WTC11 (cell line): ENCODE results near the gene ICA1L. TPM values are rescaled to one million over a fixed set of nuclear protein-coding genes. Genes with fewer than 3 reads are reported as not detected.
A peak's percentile ranks its signal among the peaks of the same experiment; 100 is the strongest.

Source experiments
- ATAC-seq: fragments of 200-7000 bp; cut with Tn5 transposase; 2 replicates; pipeline ENCODE4 v1.10.0; 2021; ENCODE audit warnings: mild to moderate bottlenecking, moderate library complexity
- CTCF ChIA-PET: fragments of 300-600 bp; sonication (Branson Sonifier 250); formaldehyde crosslinking; loops from one replicate; lab custom pipeline; 2021; ENCODE audit warnings: antibody characterized with exemption; lab: Charles Lee
- POLR2A ChIA-PET: fragments of 350-600 bp; sonication (Branson Sonifier 250); formaldehyde crosslinking; loops from one replicate; lab custom pipeline; 2021; ENCODE audit warnings: antibody characterized with exemption; lab: Charles Lee
- DNase-seq: peaks from one replicate; pipeline ENCODE4 v3.0.0; 2021; ENCODE audit warnings: low spot score
- H3K27ac Mint-ChIP-seq: 2 replicates; pipeline ENCODE4 v1.8.0; 2021; ENCODE audit warnings: mixed read lengths
- H3K27me3 Mint-ChIP-seq: 2 replicates; pipeline ENCODE4 v1.8.0; 2021; ENCODE audit warnings: low read depth, mild to moderate bottlenecking, moderate library complexity, mixed read lengths
- H3K36me3 Mint-ChIP-seq: 2 replicates; pipeline ENCODE4 v1.8.0; 2021; ENCODE audit warnings: mixed read lengths
- H3K4me1 Mint-ChIP-seq: 2 replicates; pipeline ENCODE4 v1.8.0; 2022; ENCODE audit warnings: mixed read lengths
- H3K4me3 Mint-ChIP-seq: 2 replicates; pipeline ENCODE4 v1.8.0; 2021; ENCODE audit warnings: mild to moderate bottlenecking, moderate library complexity, mixed read lengths
- H3K9me3 Mint-ChIP-seq: 2 replicates; pipeline ENCODE4 v1.8.0; 2021; ENCODE audit warnings: mixed read lengths
- E2F4 ChIP-seq: sonication (generic); formaldehyde crosslinking; IDR thresholded peaks from 2 replicates; pipeline ENCODE4 v1.8.1; 2022; ENCODE audit warnings: low read depth, mild to moderate bottlenecking, moderate library complexity, missing genetic modification reagents, borderline replicate concordance
- EMX1 ChIP-seq: fragments of 250-450 bp; sonication (Bioruptor Pico); IDR thresholded peaks from 2 replicates; pipeline ENCODE4 v1.8.0; 2021; ENCODE audit warnings: mild to moderate bottlenecking
- ETV6 ChIP-seq: sonication (generic); formaldehyde crosslinking; IDR thresholded peaks from 2 replicates; pipeline ENCODE4 v1.8.1; 2022; ENCODE audit warnings: mild to moderate bottlenecking, missing genetic modification reagents
- FOXJ3 ChIP-seq: sonication (generic); formaldehyde crosslinking; IDR thresholded peaks from 2 replicates; pipeline ENCODE4 v1.9.0; 2021; ENCODE audit warnings: missing genetic modification reagents, mild to moderate bottlenecking, borderline replicate concordance
- FOXP1 ChIP-seq: sonication (generic); formaldehyde crosslinking; IDR thresholded peaks from 2 replicates; pipeline ENCODE4 v1.8.0; 2022; ENCODE audit warnings: missing genetic modification reagents, mild to moderate bottlenecking, moderate library complexity, borderline replicate concordance
- GTF2I ChIP-seq: fragments of 250-450 bp; sonication (Bioruptor Pico); conservative IDR thresholded peaks from 2 replicates; pipeline ENCODE4 v1.4.0; 2021; ENCODE audit warnings: mild to moderate bottlenecking
- HMGA2 ChIP-seq: fragments of 250-450 bp; sonication (Bioruptor Pico); IDR thresholded peaks from 2 replicates; pipeline ENCODE4 v1.4.0; 2021; ENCODE audit warnings: mild to moderate bottlenecking, moderate library complexity
- HMGXB4 ChIP-seq: sonication (generic); formaldehyde crosslinking; IDR thresholded peaks from 2 replicates; pipeline ENCODE4 v1.8.1; 2023; ENCODE audit warnings: mild to moderate bottlenecking, moderate library complexity, missing genetic modification reagents
- JUN ChIP-seq: sonication (generic); formaldehyde crosslinking; IDR thresholded peaks from 2 replicates; pipeline ENCODE4 v1.8.0; 2023; ENCODE audit warnings: mild to moderate bottlenecking, missing genetic modification reagents
- KAT7 ChIP-seq: sonication (generic); formaldehyde crosslinking; IDR thresholded peaks from 2 replicates; pipeline ENCODE4 v1.8.1; 2023; ENCODE audit warnings: missing genetic modification reagents, mild to moderate bottlenecking, borderline replicate concordance
- MLX ChIP-seq: sonication (generic); formaldehyde crosslinking; IDR thresholded peaks from 2 replicates; pipeline ENCODE4 v1.8.1; 2023; ENCODE audit warnings: mild to moderate bottlenecking, missing genetic modification reagents, moderate library complexity
- NFATC4 ChIP-seq: fragments of 250-450 bp; sonication (Bioruptor Pico); IDR thresholded peaks from 2 replicates; pipeline ENCODE4 v1.9.0; 2021; ENCODE audit warnings: mild to moderate bottlenecking
- NR1H2 ChIP-seq: sonication (generic); formaldehyde crosslinking; IDR thresholded peaks from 2 replicates; pipeline ENCODE4 v1.9.0; 2021; ENCODE audit warnings: mild to moderate bottlenecking, moderate library complexity, missing genetic modification reagents
- RELA ChIP-seq: sonication (generic); formaldehyde crosslinking; IDR thresholded peaks from 2 replicates; pipeline ENCODE4 v1.8.1; 2022; ENCODE audit warnings: missing genetic modification reagents, mild to moderate bottlenecking, borderline replicate concordance
- SMAD3 ChIP-seq: sonication (generic); formaldehyde crosslinking; IDR thresholded peaks from 2 replicates; pipeline ENCODE4 v1.8.0; 2022; ENCODE audit warnings: missing genetic modification reagents, mild to moderate bottlenecking, borderline replicate concordance
- ZBTB43 ChIP-seq: sonication (generic); formaldehyde crosslinking; IDR thresholded peaks from 2 replicates; pipeline ENCODE4 v1.8.1; 2023; ENCODE audit warnings: mild to moderate bottlenecking, missing genetic modification reagents
- ZNF121 ChIP-seq: sonication (generic); formaldehyde crosslinking; IDR thresholded peaks from 2 replicates; pipeline ENCODE4 v1.8.0; 2023; ENCODE audit warnings: missing genetic modification reagents
- ZNF416 ChIP-seq: fragments of 250-450 bp; sonication (Bioruptor Pico); IDR thresholded peaks from 2 replicates; pipeline ENCODE4 v1.9.0; 2021; ENCODE audit warnings: mild to moderate bottlenecking, inconsistent platforms
- ZNF425 ChIP-seq: fragments of 250-450 bp; sonication (Bioruptor Pico); conservative IDR thresholded peaks from 2 replicates; pipeline ENCODE4 v1.9.0; 2021; ENCODE audit warnings: mild to moderate bottlenecking
- total RNA-seq: library from RNA; stranded (reverse); gene quantifications from 3 replicates; pipeline ENCODE4 v1.2.3, GENCODE V29; 2021
- TF ChIP-seq, protein P1 (sequence below): sonication (generic); formaldehyde crosslinking; IDR thresholded peaks from 2 replicates; pipeline ENCODE4 v1.8.1; 2023; ENCODE audit warnings: mild to moderate bottlenecking, missing genetic modification reagents
- TF ChIP-seq, protein P2 (sequence below): sonication (generic); formaldehyde crosslinking; IDR thresholded peaks from 2 replicates; pipeline ENCODE4 v1.8.1; 2022; ENCODE audit warnings: low read depth, missing genetic modification reagents, borderline replicate concordance

The ICA1L gene
- total RNA-seq, 1 experiment from 2014 or later = 3.1 TPM

DNA sequence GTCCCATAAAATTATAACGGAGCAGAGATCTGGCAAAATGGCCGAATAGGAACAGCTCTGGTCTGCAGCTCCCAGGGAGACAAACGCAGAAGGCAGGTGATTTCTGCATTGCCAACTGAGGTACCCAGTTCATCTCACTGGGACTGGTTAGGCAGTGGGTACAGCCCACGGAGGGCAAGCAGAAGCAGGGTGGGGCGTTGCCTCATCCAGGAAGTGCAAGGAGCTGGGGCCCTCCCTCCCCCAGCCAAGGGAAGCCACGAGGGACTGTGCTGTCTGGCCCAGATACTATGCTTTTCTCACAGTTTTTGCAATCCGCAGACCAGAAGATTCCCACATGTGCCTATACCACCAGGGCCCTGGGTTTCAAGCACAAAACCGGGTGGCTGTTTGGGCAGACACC lies 22.8 kb downstream of the ICA1L start:
- Mint-ChIP-seq H3K4me3 (no peak overlapping the region), H3K4me1 (no peaks in the 10 kb centered on the region), H3K27me3 (no peaks in the 10 kb centered on the region), H3K9me3 (peaks cover 4% of the 10 kb centered on the region; the same call in 1 of the 2 replicates), H3K27ac (no peak overlapping the region), H3K36me3 (no peaks in the 10 kb centered on the region)
- CTCF ChIA-PET = no interaction called here
- peak; percentile 22; the same call in 1 of the 2 replicates for ATAC-seq
- no peak for DNase-seq
- TF ChIP-seq ZNF425 (CRISPR knock-in tag) = no peak
- TF ChIP-seq, protein P1, sequence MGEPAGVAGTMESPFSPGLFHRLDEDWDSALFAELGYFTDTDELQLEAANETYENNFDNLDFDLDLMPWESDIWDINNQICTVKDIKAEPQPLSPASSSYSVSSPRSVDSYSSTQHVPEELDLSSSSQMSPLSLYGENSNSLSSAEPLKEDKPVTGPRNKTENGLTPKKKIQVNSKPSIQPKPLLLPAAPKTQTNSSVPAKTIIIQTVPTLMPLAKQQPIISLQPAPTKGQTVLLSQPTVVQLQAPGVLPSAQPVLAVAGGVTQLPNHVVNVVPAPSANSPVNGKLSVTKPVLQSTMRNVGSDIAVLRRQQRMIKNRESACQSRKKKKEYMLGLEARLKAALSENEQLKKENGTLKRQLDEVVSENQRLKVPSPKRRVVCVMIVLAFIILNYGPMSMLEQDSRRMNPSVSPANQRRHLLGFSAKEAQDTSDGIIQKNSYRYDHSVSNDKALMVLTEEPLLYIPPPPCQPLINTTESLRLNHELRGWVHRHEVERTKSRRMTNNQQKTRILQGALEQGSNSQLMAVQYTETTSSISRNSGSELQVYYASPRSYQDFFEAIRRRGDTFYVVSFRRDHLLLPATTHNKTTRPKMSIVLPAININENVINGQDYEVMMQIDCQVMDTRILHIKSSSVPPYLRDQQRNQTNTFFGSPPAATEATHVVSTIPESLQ = no peak
- no peak for TF ChIP-seq HMGA2
- no peak for TF ChIP-seq NFATC4 (CRISPR knock-in tag)
- TF ChIP-seq FOXP1 (CRISPR knock-in tag) = no peak
- TF ChIP-seq GTF2I (CRISPR knock-in tag) = no peak
- no peak for TF ChIP-seq ETV6 (CRISPR knock-in tag)
- POLR2A ChIA-PET = no interaction called here

DNA sequence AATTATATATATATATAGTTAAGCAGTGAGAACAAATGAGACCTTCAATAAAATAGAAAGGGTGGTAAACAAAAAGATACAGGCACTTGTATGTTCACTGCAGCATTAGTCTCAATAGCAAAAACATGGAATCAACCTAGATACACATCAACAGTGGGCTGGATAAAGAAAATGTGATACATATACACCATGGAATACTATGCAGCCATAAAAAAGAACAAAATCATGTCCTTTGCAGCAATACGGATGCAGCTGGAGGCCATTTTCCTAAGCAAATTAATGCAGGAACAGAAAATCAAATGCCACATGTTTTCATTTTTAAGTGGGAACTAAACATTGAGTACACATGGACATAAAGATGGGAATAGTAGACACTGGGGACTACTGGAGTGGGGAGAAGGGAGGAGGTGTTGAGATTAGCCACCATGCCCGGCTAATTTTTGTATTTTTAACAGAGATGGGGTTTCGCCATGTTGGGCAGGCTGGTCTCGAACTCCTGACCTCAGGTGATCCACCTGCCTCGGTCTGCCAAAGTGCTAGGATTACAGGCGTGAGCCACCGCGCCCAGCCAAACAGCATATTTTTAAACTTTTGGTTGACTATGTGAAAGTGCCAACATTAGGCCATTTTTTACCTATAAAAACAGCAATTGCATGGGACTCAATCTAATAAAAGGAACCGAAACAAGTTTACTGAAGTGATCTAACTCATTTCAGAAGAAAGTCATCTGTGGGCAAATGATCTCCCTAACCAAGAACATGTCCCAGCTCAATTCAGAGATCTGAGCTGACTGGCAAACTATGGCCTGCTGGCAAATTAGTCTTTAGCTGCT lies 23.7 kb downstream of the ICA1L start:
- ATAC-seq (no peak), DNase-seq (no peak)
- CTCF ChIA-PET = no interaction called here
- POLR2A ChIA-PET = no interaction called here
- Mint-ChIP-seq H3K4me3 (no peak overlapping the region), H3K27me3 (no peaks in the 10 kb centered on the region), H3K9me3 (peaks cover 8% of the 10 kb centered on the region; the same call in 1 of the 2 replicates), H3K36me3 (no peaks in the 10 kb centered on the region), H3K4me1 (no peaks in the 10 kb centered on the region), H3K27ac (no peak overlapping the region)
- TF ChIP-seq ETV6 (CRISPR knock-in tag) = no peak
- TF ChIP-seq HMGXB4 (CRISPR knock-in tag) = no peak
- no peak for TF ChIP-seq JUN (CRISPR knock-in tag)
- TF ChIP-seq, protein P1 = no peak
- TF ChIP-seq EMX1 (CRISPR knock-in tag) = no peak
- TF ChIP-seq E2F4 (CRISPR knock-in tag) = no peak
- TF ChIP-seq FOXP1 (CRISPR knock-in tag) = no peak
- TF ChIP-seq FOXJ3 = no peak
- no peak for TF ChIP-seq ZNF416 (CRISPR knock-in tag)
- TF ChIP-seq ZBTB43 (CRISPR knock-in tag) = no peak
- TF ChIP-seq, protein P2, sequence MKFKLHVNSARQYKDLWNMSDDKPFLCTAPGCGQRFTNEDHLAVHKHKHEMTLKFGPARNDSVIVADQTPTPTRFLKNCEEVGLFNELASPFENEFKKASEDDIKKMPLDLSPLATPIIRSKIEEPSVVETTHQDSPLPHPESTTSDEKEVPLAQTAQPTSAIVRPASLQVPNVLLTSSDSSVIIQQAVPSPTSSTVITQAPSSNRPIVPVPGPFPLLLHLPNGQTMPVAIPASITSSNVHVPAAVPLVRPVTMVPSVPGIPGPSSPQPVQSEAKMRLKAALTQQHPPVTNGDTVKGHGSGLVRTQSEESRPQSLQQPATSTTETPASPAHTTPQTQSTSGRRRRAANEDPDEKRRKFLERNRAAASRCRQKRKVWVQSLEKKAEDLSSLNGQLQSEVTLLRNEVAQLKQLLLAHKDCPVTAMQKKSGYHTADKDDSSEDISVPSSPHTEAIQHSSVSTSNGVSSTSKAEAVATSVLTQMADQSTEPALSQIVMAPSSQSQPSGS (CRISPR knock-in tag) = no peak
- no peak for TF ChIP-seq RELA (CRISPR knock-in tag)
- no peak for TF ChIP-seq NR1H2 (CRISPR knock-in tag)
- no peak for TF ChIP-seq SMAD3 (CRISPR knock-in tag)
- no peak for TF ChIP-seq ZNF121
- TF ChIP-seq KAT7 (CRISPR knock-in tag) = no peak
- TF ChIP-seq MLX (CRISPR knock-in tag) = no peak
